ENCODE results near the gene CEP85L. TPM values are rescaled to one million over a fixed set of nuclear protein-coding genes. Genes with fewer than 3 reads are reported as not detected.

CEP85L gene
- 10 to 100 TPM in 1 of 4 donors, 1 to 10 TPM in 3; 5.3 to 10.5 (median 8.7) TPM for total RNA-seq

- no peaks in the 10 kb centered on the region for H3K36me3 ChIP-seq
- intact Hi-C loops (cut with DNase I; ENCODE audit: low total_unique reads) = no loop called here
- in situ Hi-C loops (cut with MboI; ENCODE audit: low pct_ligation_motif_present in 1 of 4, low pct_unique_long_range_greater_than_20kb in 1 of 4, low sequenced_read_pairs in 3 of 4) = no loop called here
Observed at GRCh38 chr6:118651282-118652050, at the start of gene CEP85L. Gene CEP85L (minus strand): TSS chr6:118651591. CDS start chr6:118651269, 322 bp downstream.

GRCh38 chr6:118700531-118700930 is 49.1 kb upstream of the CEP85L start:
- H3K27me3 ChIP-seq = no peaks in the 10 kb centered on the region
- H3K36me3 ChIP-seq = no peaks in the 10 kb centered on the region
- TF ChIP-seq POLR2A (IDR thresholded peaks at IDR 0.05) = no peak
- no peak for TF ChIP-seq POLR2AphosphoS5 (IDR thresholded peaks at IDR 0.05)
- TF ChIP-seq CTCF (IDR thresholded peaks at IDR 0.05) = no peak
- no peak for TF ChIP-seq EP300 (IDR thresholded peaks at IDR 0.05; ENCODE audit: low read depth)
- H3K27ac ChIP-seq = no peak overlapping the region
- H3K9me3 ChIP-seq = no peaks in the 10 kb centered on the region
- H3K4me3 ChIP-seq = no peak overlapping the region
- in situ Hi-C loops (cut with MboI; ENCODE audit: low pct_ligation_motif_present in 1 of 4, low pct_unique_long_range_greater_than_20kb in 1 of 4, low sequenced_read_pairs in 3 of 4) = no loop called here
- WGBS, 2 donors (ENCODE audit: low coverage in 1 of 2) = 88% methylated on average over 2 of the region's 2 CpGs; no CpG with 5 or more reads in 1 of the 2 donors
- peaks cover 0 to 6% (median 0%) of the 10 kb centered on the region in 4 donors for H3K4me1 ChIP-seq
- DNase-seq = no peak
- intact Hi-C loops (cut with DNase I; ENCODE audit: low total_unique reads) = no loop called here

More at GRCh38 chr6:118651282-118652050, at the start of gene CEP85L:
- H3K4me3 ChIP-seq = peak within 1 kb of the TSS; percentile 62 to 91 (median 80)
- no peaks in the 10 kb centered on the region for H3K9me3 ChIP-seq
- TF ChIP-seq CTCF (IDR thresholded peaks at IDR 0.05) = peak in 1 of 5 experiments; percentile 6
- TF ChIP-seq EP300 (IDR thresholded peaks at IDR 0.05; ENCODE audit: low read depth) = no peak
- TF ChIP-seq POLR2A (IDR thresholded peaks at IDR 0.05) = peak; percentile 81
- TF ChIP-seq POLR2AphosphoS5 (IDR thresholded peaks at IDR 0.05) = peak; percentile 87 to 92 (median 92)
- H3K4me1 ChIP-seq = peaks cover 5 to 23% (median 8%) of the 10 kb centered on the region in 4 donors
- H3K27me3 ChIP-seq = peaks cover 13% of the 10 kb centered on the region
- WGBS, 2 donors (ENCODE audit: low coverage in 1 of 2) = 2% methylated on average over 30 of the region's 77 CpGs; no CpG with 5 or more reads in 1 of the 2 donors
- DNase-seq = peak; percentile 90
- peak within 1 kb of the TSS; percentile 87 to 99 (median 96) for H3K27ac ChIP-seq

GRCh38 chr6:118697554-118697953 is 46.2 kb upstream of the CEP85L start:
- intact Hi-C loops (cut with DNase I; ENCODE audit: low total_unique reads) (no loop called here), in situ Hi-C loops (cut with MboI; ENCODE audit: low pct_ligation_motif_present in 1 of 4, low pct_unique_long_range_greater_than_20kb in 1 of 4, low sequenced_read_pairs in 3 of 4) (no loop called here)
- Histone ChIP-seq H3K27me3 (no peaks in the 10 kb centered on the region), H3K4me1 (no peaks in the 10 kb centered on the region), H3K4me3 (no peak overlapping the region), H3K9me3 (no peaks in the 10 kb centered on the region), H3K27ac (no peak overlapping the region), H3K36me3 (no peaks in the 10 kb centered on the region)
- no peak for DNase-seq
- 71 to 77% methylated on average over 3 of the region's 3 CpGs for WGBS, 2 donors (ENCODE audit: low coverage in 1 of 2)
- TF ChIP-seq EP300 (IDR thresholded peaks at IDR 0.05; ENCODE audit: low read depth) = no peak
- TF ChIP-seq POLR2AphosphoS5 (IDR thresholded peaks at IDR 0.05) = no peak
- TF ChIP-seq CTCF (IDR thresholded peaks at IDR 0.05) = no peak
- no peak for TF ChIP-seq POLR2A (IDR thresholded peaks at IDR 0.05)

- in situ Hi-C loops (cut with MboI; ENCODE audit: low pct_ligation_motif_present in 1 of 4, low pct_unique_long_range_greater_than_20kb in 1 of 4, low sequenced_read_pairs in 3 of 4) = no loop called here
- no peaks in the 10 kb centered on the region for H3K27me3 ChIP-seq
- H3K27ac ChIP-seq = no peak overlapping the region
- no peaks in the 10 kb centered on the region for H3K36me3 ChIP-seq
- DNase-seq = no peak
- H3K9me3 ChIP-seq = no peaks in the 10 kb centered on the region
- intact Hi-C loops (cut with DNase I; ENCODE audit: low total_unique reads) = no loop called here
- WGBS, 2 donors (ENCODE audit: low coverage in 1 of 2) = 97% methylated on average over 1 of the region's 1 CpG; no CpG with 5 or more reads in 1 of the 2 donors
- no peak overlapping the region for H3K4me3 ChIP-seq
- TF ChIP-seq EP300 (IDR thresholded peaks at IDR 0.05; ENCODE audit: low read depth) (no peak), POLR2A (IDR thresholded peaks at IDR 0.05) (no peak), CTCF (IDR thresholded peaks at IDR 0.05) (no peak), POLR2AphosphoS5 (IDR thresholded peaks at IDR 0.05) (no peak)
- no peaks in the 10 kb centered on the region for H3K4me1 ChIP-seq
Observed at GRCh38 chr6:118696271-118696670, 44.9 kb upstream of the CEP85L start.

Data from transverse colon (tissue), 4 donors.